HG03135 (cell line): ENCODE results near the gene TET3.

ENCODE experiments used
- ATAC-seq: cut with Tn5 transposase; IDR thresholded peaks from one replicate; pipeline ENCODE4 v1.9.1; 2021; ENCODE audit warnings: mild to moderate bottlenecking, moderate library complexity; ENCODE audit not compliant: unreplicated experiment

Gene TET3

GRCh38 chr2:74028741-74029140, 44.0 kb downstream of the TET3 start:
- ATAC-seq: no peak

GRCh38 chr2:74029714-74030397, 45.1 kb downstream of the TET3 start:
- no peak for ATAC-seq

- no peak for ATAC-seq
Measured at GRCh38 chr2:74031221-74031620, 46.5 kb downstream of the TET3 start.

GRCh38 chr2:74031959-74032287, 47.2 kb downstream of the TET3 start:
- ATAC-seq: no peak

- ATAC-seq: no peak
Measured at GRCh38 chr2:74033375-74033774, 48.7 kb downstream of the TET3 start.
